B cell (primary cell): ENCODE data around the gene RBMX. TPM values are rescaled to one million over a fixed set of nuclear protein-coding genes. Genes with fewer than 3 reads are reported as not detected.

Experiments used
- ATAC-seq: fragments of 200-7000 bp; cut with Tn5 transposase; one replicate; pipeline ENCODE4 v1.10.0; 2021; ENCODE audit warnings: low read depth, mild to moderate bottlenecking, moderate number of reproducible peaks, moderate library complexity
- CTCF ChIA-PET: fragments of 350-600 bp; sonication (Branson Sonifier 250); formaldehyde crosslinking; loops from one replicate; lab custom pipeline; 2021; ENCODE audit warnings: antibody characterized with exemption, inconsistent platforms; lab: Charles Lee
- POLR2A ChIA-PET: fragments of 350-600 bp; sonication (Branson Sonifier 250); formaldehyde crosslinking; loops from one replicate; lab custom pipeline; 2021; ENCODE audit warnings: antibody characterized with exemption; lab: Charles Lee
- DNase-seq: peaks from one replicate; pipeline ENCODE4 v3.0.0; 2013
- H2AFZ ChIP-seq: 2 replicates; pipeline ENCODE4 v1.6.1; 2012; ENCODE audit warnings: mild to moderate bottlenecking, low read depth, low read length; ENCODE audit not compliant: insufficient read depth, poor library complexity, severe bottlenecking
- H3K27ac ChIP-seq, 2 donors: 1 replicate in 1 of 2; 2 replicates in 1 of 2; pipeline ENCODE4 v1.5.1; 2012 to 2013; ENCODE audit warnings: low read length in 2 of 2, mild to moderate bottlenecking in 2 of 2, moderate library complexity in 1 of 2
- H3K27me3 ChIP-seq, 4 experiments: fragments of 200-600 bp in 1 of 4; sonication (generic) in 1 of 4; replicated peaks in 1 of 4; 1 replicate in 2 of 4; 2 replicates in 2 of 4; pipeline versions ENCODE4 v1.6.1 to v1.7.0; 2013 to 2016; ENCODE audit warnings: low read length in 3 of 4, mild to moderate bottlenecking in 2 of 4, mixed read lengths in 1 of 4, moderate library complexity in 1 of 4; ENCODE audit not compliant: insufficient read depth in 4 of 4, control insufficient read depth in 3 of 4; ENCODE audit errors: control extremely low read depth in 1 of 4
- H3K36me3 ChIP-seq, 2 experiments: replicated peaks in 1 of 2; 1 replicate in 1 of 2; 2 replicates in 1 of 2; pipeline versions ENCODE4 v1.6.1 to v1.7.1; 2013; ENCODE audit warnings: low read length in 1 of 2; ENCODE audit not compliant: insufficient read depth in 2 of 2, control insufficient read depth in 1 of 2; ENCODE audit errors: control extremely low read depth in 1 of 2, extremely low read depth in 1 of 2
- H3K4me1 ChIP-seq, 2 donors: fragments of 200-600 bp in 1 of 2; sonication (generic) in 1 of 2; 1 replicate in 1 of 2; 2 replicates in 1 of 2; pipeline versions ENCODE4 v1.5.1 to v1.6.1; 2013 to 2017; ENCODE audit warnings: low read length in 2 of 2; ENCODE audit not compliant: control insufficient read depth in 2 of 2, insufficient read depth in 2 of 2
- H3K4me2 ChIP-seq: replicated peaks from 2 replicates; pipeline ENCODE3; 2012; ENCODE audit warnings: mild to moderate bottlenecking, low read depth, low read length; ENCODE audit not compliant: poor library complexity, severe bottlenecking
- H3K4me3 ChIP-seq, 5 experiments: fragments of 200-600 bp in 1 of 5; sonication (generic) in 1 of 5; 1 replicate in 3 of 5; 2 replicates in 2 of 5; pipeline versions ENCODE4 v1.5.1 to v1.7.0; 2011 to 2016; ENCODE audit warnings: low read length in 4 of 5, mild to moderate bottlenecking in 4 of 5, low read depth in 2 of 5, control low read depth in 1 of 5, moderate library complexity in 1 of 5; ENCODE audit not compliant: insufficient read depth in 1 of 5; ENCODE audit errors: control extremely low read depth in 1 of 5, extremely low read depth in 1 of 5
- H3K79me2 ChIP-seq: fragments of 200-600 bp; sonication (generic); one replicate; pipeline ENCODE4 v1.6.0; 2016; ENCODE audit warnings: low read length; ENCODE audit not compliant: control insufficient read depth, insufficient read depth
- H3K9ac ChIP-seq: fragments of 200-600 bp; sonication (generic); 2 replicates; pipeline ENCODE4 v1.6.1; 2017; ENCODE audit warnings: mild to moderate bottlenecking, low read length, moderate library complexity
- H3K9me3 ChIP-seq, 3 donors: one replicate each; pipeline versions ENCODE4 v1.6.1 to v1.7.1; 2013; ENCODE audit warnings: low read length in 2 of 3; ENCODE audit not compliant: control insufficient read depth in 2 of 3, insufficient read depth in 1 of 3; ENCODE audit errors: control extremely low read depth in 1 of 3
- H4K20me1 ChIP-seq: 2 replicates; pipeline ENCODE4 v1.6.0; 2012; ENCODE audit warnings: mild to moderate bottlenecking, low read length; ENCODE audit not compliant: insufficient read depth, control insufficient read depth, poor library complexity, severe bottlenecking
- H3K27ac Mint-ChIP-seq: one replicate; pipeline ENCODE4 v1.8.0; 2021; ENCODE audit warnings: mixed read lengths
- H3K27me3 Mint-ChIP-seq: one replicate; pipeline ENCODE4 v1.8.0; 2021; ENCODE audit warnings: mixed read lengths
- H3K4me1 Mint-ChIP-seq: one replicate; pipeline ENCODE4 v1.8.0; 2021; ENCODE audit warnings: mixed read lengths
- H3K4me3 Mint-ChIP-seq: one replicate; pipeline ENCODE4 v1.8.0; 2021; ENCODE audit warnings: mixed read lengths
- H3K9me3 Mint-ChIP-seq: one replicate; pipeline ENCODE4 v1.8.0; 2022; ENCODE audit warnings: mixed read lengths; ENCODE audit not compliant: insufficient read depth
- EZH2 ChIP-seq: IDR thresholded peaks from 2 replicates; pipeline ENCODE4 v1.6.1; 2012; ENCODE audit warnings: borderline replicate concordance, low read depth, mild to moderate bottlenecking, moderate library complexity, low read length; ENCODE audit not compliant: insufficient read depth, poor library complexity, severe bottlenecking
- WGBS: methylation state at CpG from one replicate; pipeline ENCODE4 v1.1.5; 2013; ENCODE audit warnings: missing lambda C conversion rate; ENCODE audit not compliant: insufficient coverage; 5-methylcytosine and 5-hydroxymethylcytosine counted together
- intact Hi-C: fragments of 100-400 bp; cut with micrococcal nuclease; formaldehyde crosslinking; loops from one replicate; pipeline ENCODE4 v1.10.0; 2022
- polyA plus RNA-seq: library from polyadenylated mRNA; depleted of rRNA; stranded (reverse); fragments of >200 nt; gene quantifications from 2 replicates; pipeline ENCODE4 v1.2.3, GENCODE V29; 2012
- total RNA-seq, 2 donors: library from RNA; stranded (reverse); fragments of 120-200 nt in 1 of 2; gene quantifications; 1 replicate in 1 of 2; 2 replicates in 1 of 2; pipeline versions ENCODE4 v1.2.3 to v1.2.4, GENCODE V29; 2013 to 2022
- TF ChIP-seq, protein P1 (sequence below): fragments of 200-600 bp; IDR thresholded peaks from one replicate; pipeline ENCODE4 v1.8.0; 2022; ENCODE audit warnings: antibody characterized with exemption, mild to moderate bottlenecking

The RBMX gene
- total and polyA plus RNA-seq, 2 donors (not counting 1 experiment from before 2014, with no cell fraction given): 164 to 239 TPM

- no peak overlapping the region for H3K27ac Mint-ChIP-seq
- intact Hi-C loops: no loop called here
- DNase-seq: no peak
- Histone ChIP-seq H3K27me3 (no peaks in the 10 kb centered on the region), H3K79me2 (no peaks in the 10 kb centered on the region), H3K27ac (no peak overlapping the region), H3K9ac (no peak overlapping the region), H3K4me2 (no peak overlapping the region), H2AFZ (no peak overlapping the region), H3K4me1 (no peaks in the 10 kb centered on the region), H4K20me1 (no peaks in the 10 kb centered on the region), H3K9me3 (no peaks in the 10 kb centered on the region), H3K4me3 (no peak overlapping the region), H3K36me3 (no peaks in the 10 kb centered on the region)
- no peaks in the 10 kb centered on the region for H3K27me3 Mint-ChIP-seq
- 100% methylated on average over 1 of the region's 1 CpG for WGBS
- H3K4me3 Mint-ChIP-seq: no peak overlapping the region
- ChIA-PET CTCF (no interaction called here), POLR2A (no interaction called here)
- ATAC-seq: no peak
- H3K4me1 Mint-ChIP-seq: no peaks in the 10 kb centered on the region
- no peaks in the 10 kb centered on the region for H3K9me3 Mint-ChIP-seq
- no peak for TF ChIP-seq EZH2
- TF ChIP-seq, protein P1, sequence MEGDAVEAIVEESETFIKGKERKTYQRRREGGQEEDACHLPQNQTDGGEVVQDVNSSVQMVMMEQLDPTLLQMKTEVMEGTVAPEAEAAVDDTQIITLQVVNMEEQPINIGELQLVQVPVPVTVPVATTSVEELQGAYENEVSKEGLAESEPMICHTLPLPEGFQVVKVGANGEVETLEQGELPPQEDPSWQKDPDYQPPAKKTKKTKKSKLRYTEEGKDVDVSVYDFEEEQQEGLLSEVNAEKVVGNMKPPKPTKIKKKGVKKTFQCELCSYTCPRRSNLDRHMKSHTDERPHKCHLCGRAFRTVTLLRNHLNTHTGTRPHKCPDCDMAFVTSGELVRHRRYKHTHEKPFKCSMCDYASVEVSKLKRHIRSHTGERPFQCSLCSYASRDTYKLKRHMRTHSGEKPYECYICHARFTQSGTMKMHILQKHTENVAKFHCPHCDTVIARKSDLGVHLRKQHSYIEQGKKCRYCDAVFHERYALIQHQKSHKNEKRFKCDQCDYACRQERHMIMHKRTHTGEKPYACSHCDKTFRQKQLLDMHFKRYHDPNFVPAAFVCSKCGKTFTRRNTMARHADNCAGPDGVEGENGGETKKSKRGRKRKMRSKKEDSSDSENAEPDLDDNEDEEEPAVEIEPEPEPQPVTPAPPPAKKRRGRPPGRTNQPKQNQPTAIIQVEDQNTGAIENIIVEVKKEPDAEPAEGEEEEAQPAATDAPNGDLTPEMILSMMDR: no peak
These were observed 51.7 kb downstream of the RBMX start for GRCh38 chrX:136828830-136829229.

DNA sequence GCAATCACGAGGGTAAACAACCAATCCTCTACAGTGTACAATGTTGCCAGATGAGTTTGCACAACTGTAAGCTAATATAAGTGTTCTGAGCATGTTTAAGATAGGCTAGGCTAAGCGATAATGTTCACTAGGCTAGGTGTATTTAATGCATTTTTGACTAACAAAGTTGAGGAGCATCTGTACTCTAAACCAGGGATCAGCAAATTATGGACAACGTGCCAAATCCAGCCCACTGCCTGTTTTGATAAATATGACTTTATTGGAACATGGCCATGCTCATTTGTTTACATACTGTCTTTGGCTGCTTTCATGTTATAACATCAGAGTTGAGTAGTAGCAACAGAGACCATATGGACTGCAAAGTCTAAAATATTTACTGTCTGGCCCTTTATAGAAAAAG lies 53.5 kb downstream of the RBMX start:
- H3K4me3 Mint-ChIP-seq: no peak overlapping the region
- no CpG with 5 or more reads among the region's 3 CpGs for whole genome bisulfite sequencing
- H4K20me1 ChIP-seq: no peaks in the 10 kb centered on the region

More for the DNA sequence above, 53.5 kb downstream of the RBMX start:
- H3K9me3 ChIP-seq: no peaks in the 10 kb centered on the region
- no peak overlapping the region for H2AFZ ChIP-seq
- TF ChIP-seq, protein P1: no peak
- Mint-ChIP-seq H3K27ac (no peak overlapping the region), H3K9me3 (no peaks in the 10 kb centered on the region), H3K27me3 (no peaks in the 10 kb centered on the region), H3K4me1 (no peaks in the 10 kb centered on the region)
- no peaks in the 10 kb centered on the region for H3K4me1 ChIP-seq
- no peak overlapping the region for H3K9ac ChIP-seq
- no peaks in the 10 kb centered on the region for H3K79me2 ChIP-seq
- H3K27me3 ChIP-seq: no peaks in the 10 kb centered on the region
- ChIA-PET CTCF (no interaction called here), POLR2A (interaction anchor here (0.7 kb wide), 1 partner anchor 1714 kb away, joined by 3 read pairs; no protein-coding TSS in a partner anchor)
- no peak overlapping the region for H3K4me2 ChIP-seq
- DNase-seq (no peak), ATAC-seq (no peak)
- no peak overlapping the region for H3K4me3 ChIP-seq
- H3K27ac ChIP-seq: no peak overlapping the region
- no peaks in the 10 kb centered on the region for H3K36me3 ChIP-seq
- intact Hi-C loops: no loop called here
